Uterus (tissue), 4 donors: ENCODE results near the gene SND1. TPM values are rescaled to one million over a fixed set of nuclear protein-coding genes. Genes with fewer than 3 reads are reported as not detected.

ENCODE experiments used
- DNase-seq, 2 donors: peaks; one replicate each; pipeline ENCODE4 v3.0.0-alpha.2; 2019 to 2020
- H3K27ac ChIP-seq, 2 donors: fragments of 200-600 bp; sonication (generic); 1 replicate in 1 of 2; 2 replicates in 1 of 2; pipeline ENCODE4 v1.5.1; 2016 to 2018
- H3K27me3 ChIP-seq, 2 donors: fragments of 200-600 bp; sonication (generic); one replicate each; pipeline ENCODE4 v1.5.1; 2018 to 2019; ENCODE audit warnings: control low read depth in 1 of 2
- H3K36me3 ChIP-seq, 2 donors: fragments of 200-600 bp; sonication (generic); one replicate each; pipeline ENCODE4 v1.5.1; 2019; ENCODE audit warnings: control low read depth in 1 of 2
- H3K4me1 ChIP-seq, 2 donors: fragments of 200-600 bp; sonication (generic); one replicate each; pipeline ENCODE4 v1.5.1; 2018 to 2019; ENCODE audit warnings: control low read depth in 1 of 2
- H3K4me3 ChIP-seq, 2 donors: fragments of 200-600 bp; sonication (generic); 1 replicate in 1 of 2; 2 replicates in 1 of 2; pipeline ENCODE4 v1.5.1; 2018 to 2019; ENCODE audit warnings: mild to moderate bottlenecking in 1 of 2
- H3K9me3 ChIP-seq, 2 donors: fragments of 200-600 bp; sonication (generic); one replicate each; pipeline ENCODE4 v1.5.1; 2019; ENCODE audit warnings: control low read depth in 1 of 2
- POLR2A ChIP-seq, 2 donors: fragments of 450-650 bp; IDR thresholded peaks; one replicate each; pipeline ENCODE4 v1.6.1; 2016; ENCODE audit warnings: antibody characterized with exemption in 2 of 2, mild to moderate bottlenecking in 1 of 2, moderate library complexity in 1 of 2
- intact Hi-C: fragments of 100-400 bp; cut with DNase I; formaldehyde crosslinking; loops from one replicate; pipeline ENCODE4 v1.15.1; 2023; ENCODE audit warnings: low total_unique reads
- total RNA-seq, 4 donors: library from RNA; depleted of rRNA in 3 of 4; stranded (reverse); fragments of >200 nt in 3 of 4; gene quantifications; one replicate each; pipeline versions ENCODE4 v1.1.0 to v1.2.4, GENCODE V29; 2014 to 2023
- TF ChIP-seq, protein P1 (sequence below), 4 experiments: fragments of 200-600 bp in 2 of 4; fragments of 450-650 bp in 2 of 4; sonication (generic) in 2 of 4; IDR thresholded peaks; one replicate each; pipeline ENCODE4 v1.5.1; 2016 to 2019; ENCODE audit warnings: antibody characterized with exemption in 4 of 4, mild to moderate bottlenecking in 2 of 4, moderate library complexity in 1 of 4
- donor health status: DM: yes; HTN: yes; CAD: no.

SND1 gene
- total RNA-seq, 4 donors from 2014 or later = 54.8 to 192 (median 117) TPM

- Histone ChIP-seq H3K9me3 (no peaks in the 10 kb centered on the region), H3K27ac (no peak overlapping the region), H3K36me3 (no peaks in the 10 kb centered on the region), H3K4me1 (no peaks in the 10 kb centered on the region), H3K4me3 (no peak overlapping the region), H3K27me3 (no peaks in the 10 kb centered on the region)
- TF ChIP-seq POLR2A (IDR thresholded peaks at IDR 0.05) = no peak
- TF ChIP-seq, protein P1, sequence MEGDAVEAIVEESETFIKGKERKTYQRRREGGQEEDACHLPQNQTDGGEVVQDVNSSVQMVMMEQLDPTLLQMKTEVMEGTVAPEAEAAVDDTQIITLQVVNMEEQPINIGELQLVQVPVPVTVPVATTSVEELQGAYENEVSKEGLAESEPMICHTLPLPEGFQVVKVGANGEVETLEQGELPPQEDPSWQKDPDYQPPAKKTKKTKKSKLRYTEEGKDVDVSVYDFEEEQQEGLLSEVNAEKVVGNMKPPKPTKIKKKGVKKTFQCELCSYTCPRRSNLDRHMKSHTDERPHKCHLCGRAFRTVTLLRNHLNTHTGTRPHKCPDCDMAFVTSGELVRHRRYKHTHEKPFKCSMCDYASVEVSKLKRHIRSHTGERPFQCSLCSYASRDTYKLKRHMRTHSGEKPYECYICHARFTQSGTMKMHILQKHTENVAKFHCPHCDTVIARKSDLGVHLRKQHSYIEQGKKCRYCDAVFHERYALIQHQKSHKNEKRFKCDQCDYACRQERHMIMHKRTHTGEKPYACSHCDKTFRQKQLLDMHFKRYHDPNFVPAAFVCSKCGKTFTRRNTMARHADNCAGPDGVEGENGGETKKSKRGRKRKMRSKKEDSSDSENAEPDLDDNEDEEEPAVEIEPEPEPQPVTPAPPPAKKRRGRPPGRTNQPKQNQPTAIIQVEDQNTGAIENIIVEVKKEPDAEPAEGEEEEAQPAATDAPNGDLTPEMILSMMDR (IDR thresholded peaks at IDR 0.05) = no peak
- intact Hi-C loops = no loop called here
- no peak for DNase-seq
Observed at GRCh38 chr7:127941476-127942210, 289.6 kb downstream of the SND1 start.

GRCh38 chr7:127943541-127944521 lies 291.8 kb downstream of the SND1 start:
- no peaks in the 10 kb centered on the region for H3K27me3 ChIP-seq
- no peak overlapping the region for H3K27ac ChIP-seq
- no peaks in the 10 kb centered on the region for H3K36me3 ChIP-seq
- no peaks in the 10 kb centered on the region for H3K4me1 ChIP-seq
- TF ChIP-seq, protein P1 (IDR thresholded peaks at IDR 0.05) = no peak
- TF ChIP-seq POLR2A (IDR thresholded peaks at IDR 0.05) = no peak
- no peak for DNase-seq
- no peaks in the 10 kb centered on the region for H3K9me3 ChIP-seq
- intact Hi-C loops = no loop called here
- H3K4me3 ChIP-seq = no peak overlapping the region

- Histone ChIP-seq H3K27me3 (no peaks in the 10 kb centered on the region), H3K36me3 (no peaks in the 10 kb centered on the region), H3K27ac (no peak overlapping the region), H3K9me3 (no peaks in the 10 kb centered on the region), H3K4me3 (no peak overlapping the region), H3K4me1 (no peaks in the 10 kb centered on the region)
- intact Hi-C loops = no loop called here
- TF ChIP-seq, protein P1 (IDR thresholded peaks at IDR 0.05) = no peak
- TF ChIP-seq POLR2A (IDR thresholded peaks at IDR 0.05) = no peak
- DNase-seq = no peak
Observed at GRCh38 chr7:127946111-127946510, 294.1 kb downstream of the SND1 start.

- Histone ChIP-seq H3K4me3 (no peak overlapping the region), H3K4me1 (no peaks in the 10 kb centered on the region), H3K27ac (no peak overlapping the region), H3K36me3 (no peaks in the 10 kb centered on the region), H3K27me3 (no peaks in the 10 kb centered on the region), H3K9me3 (no peaks in the 10 kb centered on the region)
- intact Hi-C loops = no loop called here
- no peak for DNase-seq
- TF ChIP-seq, protein P1 (IDR thresholded peaks at IDR 0.05) = no peak
- TF ChIP-seq POLR2A (IDR thresholded peaks at IDR 0.05) = no peak
Observed at GRCh38 chr7:127946847-127947246, 294.9 kb downstream of the SND1 start.

DNA sequence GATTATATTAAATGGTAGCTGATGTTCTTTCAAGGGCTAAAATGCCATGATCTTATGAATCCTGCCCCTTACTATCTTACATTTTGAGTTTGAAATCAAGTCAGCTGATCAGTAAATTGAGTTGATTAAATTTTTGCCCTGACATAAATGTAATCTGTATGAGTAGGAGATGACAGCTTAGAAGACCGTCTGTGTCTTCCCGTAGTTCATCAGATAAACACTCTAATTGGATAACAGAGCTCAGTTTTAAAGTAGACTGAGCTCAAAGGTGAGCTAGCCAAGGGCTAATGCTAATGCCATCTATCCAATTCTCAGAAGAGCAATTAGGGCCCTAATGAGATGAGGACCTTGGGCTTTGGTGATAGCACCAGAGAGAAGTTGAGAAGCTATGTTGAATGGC lies 296.3 kb downstream of the SND1 start:
- no peak overlapping the region for H3K27ac ChIP-seq
- no peak for DNase-seq
- TF ChIP-seq POLR2A (IDR thresholded peaks at IDR 0.05) = no peak
- TF ChIP-seq, protein P1 (IDR thresholded peaks at IDR 0.05) = no peak
- no peak overlapping the region for H3K4me3 ChIP-seq
- H3K36me3 ChIP-seq = no peaks in the 10 kb centered on the region
- H3K9me3 ChIP-seq = no peaks in the 10 kb centered on the region
- intact Hi-C loops = no loop called here
- H3K27me3 ChIP-seq = no peaks in the 10 kb centered on the region
- H3K4me1 ChIP-seq = no peaks in the 10 kb centered on the region
